Heart left ventricle (tissue), 13 donors: ENCODE data around the gene PDPR.
"Not testable (repeated sequence)": the region's sequence is repeated elsewhere in the genome, so short reads cannot be mapped to it uniquely, and the experiment has no call there.

Experiments used
- CTCF ChIP-seq, 12 donors: fragments of 200-600 bp; sonication (generic) in 4 of 12; IDR thresholded peaks; one replicate each; pipeline versions ENCODE4 v1.5.0 to v1.8.0; 2018 to 2022; ENCODE audit warnings: antibody characterized with exemption in 12 of 12, mild to moderate bottlenecking in 5 of 12
- POLR2A ChIP-seq, 2 donors: fragments of 450-650 bp; IDR thresholded peaks; one replicate each; pipeline ENCODE4 v1.6.1; 2017; ENCODE audit warnings: antibody characterized with exemption in 2 of 2, mild to moderate bottlenecking in 2 of 2, moderate library complexity in 2 of 2
- donor health status: ischemic (EF 13 %, LVEDD 7.1; RV severe dilation, severe dysfunction).
- donor health status: DM: no; HTN: yes; CAD: no.
- donor health status: DM: no; HTN: no; CAD: no.
- donor health status: ischemic (EF 25% LVEDD 6.9; RV normal size, moderate dysfunction).
- donor health status: ischemic (EF 25% LVEDD 5.7; RV mildly dilated, moderate dysfunction).
- donor health status: ischemic (EF 35%, LVEDD 5.7; RV mildly dilated, moderate dysfunction).
- donor health status: nonischemic (EF 11% LVEDD 7.7; RV severe dilation, severe dysfunction).
- donor health status: DM: yes; HTN: yes; CAD: no.
- donor health status: PGD.
- donor health status: ischemic (EF 29% LVEDD 5.4; RV normal size, mild dysfunction).
- donor health status: nonischemic (EF 23%, LVEDD 6.1; RV moderate dilation, normal function).

- TF ChIP-seq CTCF, POLR2A (IDR thresholded peaks at IDR 0.05): not testable (repeated sequence)
Measured at GRCh38 chr16:70197611-70198010, 83.5 kb downstream of the PDPR start.
